ENCODE results near the gene NMUR1.

Gene NMUR1

DNA sequence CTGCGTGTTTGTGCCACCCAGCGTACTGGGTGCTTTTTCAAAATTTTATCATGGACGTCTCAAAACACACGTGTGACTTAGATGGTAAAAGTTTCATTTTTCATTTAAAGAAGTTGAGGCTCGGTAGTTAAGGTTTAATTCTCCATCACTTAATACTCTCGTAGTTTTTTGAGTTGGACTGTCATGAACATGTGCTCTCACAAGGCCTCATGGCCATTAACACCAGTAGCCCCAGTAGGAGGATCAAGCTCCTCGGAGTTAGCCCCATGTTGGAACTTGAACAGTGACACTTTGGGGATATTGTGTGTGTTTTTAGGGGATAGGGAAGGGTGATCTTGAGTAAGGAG lies 15.3 kb downstream of the NMUR1 start:
- WGBS, 2 experiments: 64 to 67% methylated on average over 7 of the region's 7 CpGs
- Histone ChIP-seq H3K27ac (ENCODE audit: insufficient read depth, low read depth, low read length, poor library complexity, severe bottlenecking) (no peak overlapping the region), H3K27me3 (ENCODE audit: control insufficient read depth, insufficient read depth, low read length, poor library complexity, severe bottlenecking) (peaks cover 5% of the 10 kb centered on the region), H3K4me3 (ENCODE audit: insufficient read depth, low read depth, low read length) (peak overlapping the region; percentile 64), H3K9me3 (ENCODE audit: control insufficient read depth, low read length) (no peaks in the 10 kb centered on the region), H3K4me1 (ENCODE audit: control insufficient read depth, insufficient read depth, low read length) (peaks cover 6% of the 10 kb centered on the region), H3K36me3 (ENCODE audit: control insufficient read depth, insufficient read depth, low read length) (no peaks in the 10 kb centered on the region)

DNA sequence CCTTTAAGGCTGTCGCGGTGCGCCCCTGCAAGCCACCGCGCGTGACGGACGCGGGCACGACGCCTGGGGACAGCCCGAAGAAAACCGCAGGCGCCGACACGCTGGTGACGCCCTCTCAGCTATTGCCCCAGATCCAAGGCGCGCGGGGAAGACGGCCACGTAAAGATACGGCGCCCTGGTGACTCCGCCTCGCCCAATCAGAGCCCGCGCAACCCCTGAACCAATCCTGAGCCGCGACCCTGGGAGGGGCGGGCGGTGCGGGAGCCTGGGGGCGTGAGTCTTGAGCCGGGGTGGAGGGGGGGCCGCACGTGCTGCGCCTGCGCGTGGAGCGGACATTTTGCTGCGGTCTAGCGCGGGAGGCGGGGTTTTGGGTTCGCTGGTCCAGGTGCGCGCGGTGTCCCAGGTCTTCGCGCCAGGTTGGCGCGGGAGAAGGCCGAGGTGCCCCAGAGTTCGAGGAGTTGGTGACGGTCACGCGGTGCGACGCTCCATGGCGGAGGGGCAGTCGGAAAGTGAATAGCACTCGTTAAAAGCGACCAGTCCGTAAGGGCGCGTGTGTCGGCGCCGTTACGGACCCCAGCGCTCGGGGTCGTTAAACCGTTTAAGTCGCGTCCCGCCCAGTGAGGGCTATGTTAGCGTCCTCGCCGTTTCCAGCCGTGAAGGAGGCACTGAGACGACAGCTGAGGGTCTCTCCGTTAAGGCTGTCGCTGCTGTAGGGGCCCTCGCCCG lies 15.9 kb downstream of the NMUR1 start:
- Histone ChIP-seq H3K27ac (ENCODE audit: insufficient read depth, low read depth, low read length, poor library complexity, severe bottlenecking) (no peak overlapping the region), H3K9me3 (ENCODE audit: control insufficient read depth, low read length) (no peaks in the 10 kb centered on the region), H3K4me3 (ENCODE audit: insufficient read depth, low read depth, low read length) (peak overlapping the region; percentile 64), H3K36me3 (ENCODE audit: control insufficient read depth, insufficient read depth, low read length) (no peaks in the 10 kb centered on the region), H3K27me3 (ENCODE audit: control insufficient read depth, insufficient read depth, low read length, poor library complexity, severe bottlenecking) (peaks cover 5% of the 10 kb centered on the region), H3K4me1 (ENCODE audit: control insufficient read depth, insufficient read depth, low read length) (peaks cover 6% of the 10 kb centered on the region)
- WGBS, 2 experiments: 3% methylated on average over 87 of the region's 87 CpGs

- WGBS, 2 experiments: 2 to 8% methylated on average over 3 to 4 of the region's 7 CpGs
- H3K9me3 ChIP-seq (ENCODE audit: control insufficient read depth, low read length): no peaks in the 10 kb centered on the region
- H3K27me3 ChIP-seq (ENCODE audit: control insufficient read depth, insufficient read depth, low read length, poor library complexity, severe bottlenecking): peaks cover 5% of the 10 kb centered on the region
- peaks cover 6% of the 10 kb centered on the region for H3K4me1 ChIP-seq (ENCODE audit: control insufficient read depth, insufficient read depth, low read length)
- no peaks in the 10 kb centered on the region for H3K36me3 ChIP-seq (ENCODE audit: control insufficient read depth, insufficient read depth, low read length)
- peak overlapping the region; percentile 64 for H3K4me3 ChIP-seq (ENCODE audit: insufficient read depth, low read depth, low read length)
- no peak overlapping the region for H3K27ac ChIP-seq (ENCODE audit: insufficient read depth, low read depth, low read length, poor library complexity, severe bottlenecking)
Observed at GRCh38 chr2:231513746-231514224, 16.5 kb downstream of the NMUR1 start.

- 87 to 89% methylated on average over 5 of the region's 5 CpGs for WGBS, 2 experiments
- peaks cover 5% of the 10 kb centered on the region for H3K27me3 ChIP-seq (ENCODE audit: control insufficient read depth, insufficient read depth, low read length, poor library complexity, severe bottlenecking)
- H3K36me3 ChIP-seq (ENCODE audit: control insufficient read depth, insufficient read depth, low read length): no peaks in the 10 kb centered on the region
- H3K4me3 ChIP-seq (ENCODE audit: insufficient read depth, low read depth, low read length): no peak overlapping the region
- H3K4me1 ChIP-seq (ENCODE audit: control insufficient read depth, insufficient read depth, low read length): peaks cover 6% of the 10 kb centered on the region
- no peak overlapping the region for H3K27ac ChIP-seq (ENCODE audit: insufficient read depth, low read depth, low read length, poor library complexity, severe bottlenecking)
- no peaks in the 10 kb centered on the region for H3K9me3 ChIP-seq (ENCODE audit: control insufficient read depth, low read length)
Observed at GRCh38 chr2:231512222-231512621, 18.0 kb downstream of the NMUR1 start.

DNA sequence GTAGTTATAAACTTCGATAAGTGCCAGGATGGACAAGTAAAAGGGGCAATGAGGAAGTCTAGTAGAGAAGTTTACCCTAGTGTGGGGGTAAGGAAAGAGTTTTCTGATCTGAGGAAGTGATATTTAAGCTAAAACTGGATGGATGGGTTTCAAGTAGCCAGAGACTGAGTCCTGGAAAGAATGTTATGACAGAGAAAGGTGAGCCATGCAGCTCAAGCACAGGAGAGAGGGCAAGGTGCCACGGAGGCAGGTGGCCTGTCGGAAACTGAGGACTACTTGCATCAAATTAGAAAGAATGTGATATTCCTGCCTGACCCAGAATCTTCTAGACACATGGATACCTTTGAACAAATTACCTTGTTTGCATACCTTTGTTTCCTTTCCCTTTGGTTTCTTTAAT lies 26.5 kb downstream of the NMUR1 start:
- no peaks in the 10 kb centered on the region for H3K27me3 ChIP-seq (ENCODE audit: control insufficient read depth, insufficient read depth, low read length, poor library complexity, severe bottlenecking)
- no peaks in the 10 kb centered on the region for H3K9me3 ChIP-seq (ENCODE audit: control insufficient read depth, low read length)
- H3K4me1 ChIP-seq (ENCODE audit: control insufficient read depth, insufficient read depth, low read length): no peaks in the 10 kb centered on the region
- H3K36me3 ChIP-seq (ENCODE audit: control insufficient read depth, insufficient read depth, low read length): no peaks in the 10 kb centered on the region
- H3K27ac ChIP-seq (ENCODE audit: insufficient read depth, low read depth, low read length, poor library complexity, severe bottlenecking): no peak overlapping the region
- no peak overlapping the region for H3K4me3 ChIP-seq (ENCODE audit: insufficient read depth, low read depth, low read length)
- WGBS, 2 experiments: 92 to 93% methylated on average over 3 of the region's 3 CpGs

DNA sequence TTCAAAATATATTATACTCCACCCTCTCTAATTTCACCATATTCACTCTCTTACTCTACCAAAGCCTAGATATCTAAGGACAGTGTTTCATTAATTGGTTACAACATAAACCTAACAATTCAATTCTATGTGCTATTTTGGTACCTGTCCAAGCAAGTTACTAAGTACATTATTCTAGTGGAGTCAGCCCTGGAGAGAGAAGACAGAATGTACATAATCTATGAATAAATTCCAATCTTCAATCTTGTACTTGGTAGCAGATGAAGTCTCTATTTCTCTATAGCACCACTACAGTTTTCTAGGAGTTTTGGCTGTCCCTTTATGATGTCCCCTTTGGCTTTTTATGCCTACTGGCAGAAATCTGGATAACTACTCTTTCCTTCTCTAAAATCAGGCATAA lies 27.6 kb downstream of the NMUR1 start:
- H3K36me3 ChIP-seq (ENCODE audit: control insufficient read depth, insufficient read depth, low read length): no peaks in the 10 kb centered on the region
- H3K27ac ChIP-seq (ENCODE audit: insufficient read depth, low read depth, low read length, poor library complexity, severe bottlenecking): no peak overlapping the region
- H3K27me3 ChIP-seq (ENCODE audit: control insufficient read depth, insufficient read depth, low read length, poor library complexity, severe bottlenecking): no peaks in the 10 kb centered on the region
- no peaks in the 10 kb centered on the region for H3K9me3 ChIP-seq (ENCODE audit: control insufficient read depth, low read length)
- H3K4me1 ChIP-seq (ENCODE audit: control insufficient read depth, insufficient read depth, low read length): no peaks in the 10 kb centered on the region
- no peak overlapping the region for H3K4me3 ChIP-seq (ENCODE audit: insufficient read depth, low read depth, low read length)

- Histone ChIP-seq H3K36me3 (ENCODE audit: control insufficient read depth, insufficient read depth, low read length) (no peaks in the 10 kb centered on the region), H3K4me1 (ENCODE audit: control insufficient read depth, insufficient read depth, low read length) (no peaks in the 10 kb centered on the region), H3K27ac (ENCODE audit: insufficient read depth, low read depth, low read length, poor library complexity, severe bottlenecking) (no peak overlapping the region), H3K27me3 (ENCODE audit: control insufficient read depth, insufficient read depth, low read length, poor library complexity, severe bottlenecking) (no peaks in the 10 kb centered on the region), H3K4me3 (ENCODE audit: insufficient read depth, low read depth, low read length) (no peak overlapping the region), H3K9me3 (ENCODE audit: control insufficient read depth, low read length) (no peaks in the 10 kb centered on the region)
- WGBS, 2 experiments: 88 to 94% methylated on average over 1 of the region's 1 CpG
Observed at GRCh38 chr2:231497651-231498050, 32.6 kb downstream of the NMUR1 start.

DNA sequence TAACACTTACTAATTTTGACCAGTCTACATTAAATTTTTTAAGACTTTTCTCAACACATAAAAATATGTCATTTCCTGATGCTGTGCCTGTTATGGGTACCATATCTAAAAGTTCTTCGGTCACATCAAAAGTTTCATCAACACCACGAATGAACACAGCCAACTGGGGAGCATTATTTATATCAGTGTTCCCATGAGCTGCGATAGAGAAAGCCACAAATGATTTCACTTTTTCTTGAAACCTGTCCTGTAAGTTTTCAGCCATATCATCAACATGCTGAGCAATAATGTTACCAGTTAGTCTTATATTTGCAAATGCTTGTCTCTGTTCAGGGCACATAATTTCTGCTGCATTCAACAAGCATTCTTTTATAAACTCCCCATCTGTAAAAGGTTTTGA lies 35.6 kb downstream of the NMUR1 start:
- Histone ChIP-seq H3K4me1 (ENCODE audit: control insufficient read depth, insufficient read depth, low read length) (no peaks in the 10 kb centered on the region), H3K9me3 (ENCODE audit: control insufficient read depth, low read length) (no peaks in the 10 kb centered on the region), H3K36me3 (ENCODE audit: control insufficient read depth, insufficient read depth, low read length) (no peaks in the 10 kb centered on the region), H3K4me3 (ENCODE audit: insufficient read depth, low read depth, low read length) (no peak overlapping the region), H3K27ac (ENCODE audit: insufficient read depth, low read depth, low read length, poor library complexity, severe bottlenecking) (no peak overlapping the region), H3K27me3 (ENCODE audit: control insufficient read depth, insufficient read depth, low read length, poor library complexity, severe bottlenecking) (no peaks in the 10 kb centered on the region)
- 92 to 96% methylated on average over 3 of the region's 3 CpGs for WGBS, 2 experiments

- no peaks in the 10 kb centered on the region for H3K9me3 ChIP-seq (ENCODE audit: control insufficient read depth, low read length)
- H3K27me3 ChIP-seq (ENCODE audit: control insufficient read depth, insufficient read depth, low read length, poor library complexity, severe bottlenecking): no peaks in the 10 kb centered on the region
- no peaks in the 10 kb centered on the region for H3K36me3 ChIP-seq (ENCODE audit: control insufficient read depth, insufficient read depth, low read length)
- H3K27ac ChIP-seq (ENCODE audit: insufficient read depth, low read depth, low read length, poor library complexity, severe bottlenecking): no peak overlapping the region
- no peak overlapping the region for H3K4me3 ChIP-seq (ENCODE audit: insufficient read depth, low read depth, low read length)
- no peaks in the 10 kb centered on the region for H3K4me1 ChIP-seq (ENCODE audit: control insufficient read depth, insufficient read depth, low read length)
- 94 to 95% methylated on average over 7 of the region's 7 CpGs for WGBS, 2 experiments
Observed at GRCh38 chr2:231490801-231491200, 39.4 kb downstream of the NMUR1 start.

- Histone ChIP-seq H3K27me3 (ENCODE audit: control insufficient read depth, insufficient read depth, low read length, poor library complexity, severe bottlenecking) (no peaks in the 10 kb centered on the region), H3K9me3 (ENCODE audit: control insufficient read depth, low read length) (no peaks in the 10 kb centered on the region), H3K4me3 (ENCODE audit: insufficient read depth, low read depth, low read length) (no peak overlapping the region), H3K4me1 (ENCODE audit: control insufficient read depth, insufficient read depth, low read length) (no peaks in the 10 kb centered on the region), H3K27ac (ENCODE audit: insufficient read depth, low read depth, low read length, poor library complexity, severe bottlenecking) (no peak overlapping the region), H3K36me3 (ENCODE audit: control insufficient read depth, insufficient read depth, low read length) (no peaks in the 10 kb centered on the region)
- 87 to 92% methylated on average over 13 of the region's 14 CpGs for WGBS, 2 experiments
Observed at GRCh38 chr2:231489990-231490389, 40.3 kb downstream of the NMUR1 start.

DNA sequence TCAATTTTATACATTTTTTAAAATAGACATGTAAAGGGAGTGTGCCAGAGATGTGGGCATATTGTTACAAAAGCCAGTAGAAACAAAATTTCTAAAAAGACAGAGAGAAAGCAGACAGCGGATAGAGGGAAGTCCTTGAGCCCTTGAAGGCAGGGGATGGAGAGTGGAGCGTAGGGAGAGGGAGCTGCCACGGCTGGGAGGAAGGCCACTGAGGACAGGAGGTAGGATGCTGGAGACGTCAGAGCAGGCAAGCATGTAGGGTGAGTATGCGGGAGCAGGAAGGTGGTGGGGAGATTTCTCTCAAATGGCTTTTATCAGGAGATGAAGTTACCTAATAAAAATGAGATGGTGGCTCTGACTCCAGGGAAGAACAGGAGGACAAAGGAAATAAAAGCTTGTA lies 41.9 kb downstream of the NMUR1 start:
- no peaks in the 10 kb centered on the region for H3K36me3 ChIP-seq (ENCODE audit: control insufficient read depth, insufficient read depth, low read length)
- H3K4me1 ChIP-seq (ENCODE audit: control insufficient read depth, insufficient read depth, low read length): no peaks in the 10 kb centered on the region
- H3K9me3 ChIP-seq (ENCODE audit: control insufficient read depth, low read length): no peaks in the 10 kb centered on the region
- no peaks in the 10 kb centered on the region for H3K27me3 ChIP-seq (ENCODE audit: control insufficient read depth, insufficient read depth, low read length, poor library complexity, severe bottlenecking)
- H3K4me3 ChIP-seq (ENCODE audit: insufficient read depth, low read depth, low read length): no peak overlapping the region
- no peak overlapping the region for H3K27ac ChIP-seq (ENCODE audit: insufficient read depth, low read depth, low read length, poor library complexity, severe bottlenecking)
- WGBS, 2 experiments: 96 to 97% methylated on average over 5 of the region's 5 CpGs
